Activated CD4-positive, alpha-beta T cell treated with anti-CD3 and anti-CD28 coated beads, Interleukin-2, amount 50 U/mL, for 48 hours (primary cell): ENCODE results near the gene SERHL2.
"Not testable (repeated sequence)": the region's sequence is repeated elsewhere in the genome, so short reads cannot be mapped to it uniquely, and the experiment has no call there.

ENCODE experiments used
- DNase-seq, 2 experiments: peaks; one replicate each; pipeline ENCODE4 v3.0.0-alpha.2; 2020

SERHL2 gene

GRCh38 chr22:42553475-42554361, at the start of gene SERHL2:
Gene SERHL2 (plus strand): TSS chr22:42553956. CDS start chr22:42554021, 65 bp downstream.
- DNase-seq = peak; percentile 97 to 98

- not testable (repeated sequence) for DNase-seq
Observed at GRCh38 chr22:42508327-42508974, 45.3 kb upstream of the SERHL2 start.

- peak in 1 of 2 experiments; percentile 27 for DNase-seq
Observed at GRCh38 chr22:42508975-42509364, 44.8 kb upstream of the SERHL2 start.

- peak in 1 of 2 experiments; percentile 22 for DNase-seq
Observed at GRCh38 chr22:42509548-42509947, 44.2 kb upstream of the SERHL2 start.

GRCh38 chr22:42511401-42511891, 42.3 kb upstream of the SERHL2 start:
- DNase-seq = no peak

GRCh38 chr22:42512273-42512990, 41.3 kb upstream of the SERHL2 start:
- DNase-seq = not testable (repeated sequence)

GRCh38 chr22:42514331-42514730, 39.4 kb upstream of the SERHL2 start:
- not testable (repeated sequence) for DNase-seq

GRCh38 chr22:42515304-42515703, 38.5 kb upstream of the SERHL2 start:
- DNase-seq = not testable (repeated sequence)

GRCh38 chr22:42515896-42516295, 37.9 kb upstream of the SERHL2 start:
- DNase-seq = no peak

- not testable (repeated sequence) for DNase-seq
Observed at GRCh38 chr22:42517103-42517502, 36.7 kb upstream of the SERHL2 start.

GRCh38 chr22:42518638-42519524, 34.9 kb upstream of the SERHL2 start:
- peak in 1 of 2 experiments; percentile 29 for DNase-seq

- DNase-seq = peak; percentile 90 to 91
Observed at GRCh38 chr22:42519525-42520401, 34.0 kb upstream of the SERHL2 start, which contains the start of gene RRP7A. Gene RRP7A (minus strand): TSS chr22:42519796. CDS start chr22:42519786, 10 bp downstream.

- DNase-seq = no peak
Observed at GRCh38 chr22:42521228-42521546, 32.6 kb upstream of the SERHL2 start.

- DNase-seq = no peak
Observed at GRCh38 chr22:42522546-42522945, 31.2 kb upstream of the SERHL2 start.

GRCh38 chr22:42528591-42529307, 25.0 kb upstream of the SERHL2 start:
- no peak for DNase-seq

GRCh38 chr22:42529435-42529834, 24.3 kb upstream of the SERHL2 start:
- not testable (repeated sequence) for DNase-seq

- DNase-seq = not testable (repeated sequence)
Observed at GRCh38 chr22:42531401-42532084, 22.2 kb upstream of the SERHL2 start.

GRCh38 chr22:42533638-42533977, 20.1 kb upstream of the SERHL2 start:
- DNase-seq = no peak

- DNase-seq = not testable (repeated sequence)
Observed at GRCh38 chr22:42535082-42535731, 18.5 kb upstream of the SERHL2 start.
